Effector memory CD4-positive, alpha-beta T cell (primary cell): ENCODE measurements around the gene NAGK.
"Not testable (repeated sequence)": the region's sequence is repeated elsewhere in the genome, so short reads cannot be mapped to it uniquely, and the experiment has no call there.

Experiments used
- DNase-seq, 3 donors: peaks; one replicate each; pipeline ENCODE4 v3.0.0-alpha.2; 2020
- H3K27ac ChIP-seq: 2 replicates; pipeline ENCODE4 v1.7.0; 2013; ENCODE audit warnings: mild to moderate bottlenecking, low read length, moderate library complexity; ENCODE audit not compliant: insufficient read depth, poor library complexity, severe bottlenecking
- H3K27me3 ChIP-seq: replicated peaks from 2 replicates; pipeline ENCODE4 v1.7.0; 2013; ENCODE audit warnings: mild to moderate bottlenecking, low read length; ENCODE audit not compliant: insufficient read depth, control insufficient read depth, poor library complexity, severe bottlenecking
- H3K36me3 ChIP-seq: 2 replicates; pipeline ENCODE4 v1.7.0; 2013; ENCODE audit warnings: mild to moderate bottlenecking, low read length, moderate library complexity; ENCODE audit not compliant: control insufficient read depth, insufficient read depth
- H3K4me1 ChIP-seq: 2 replicates; pipeline ENCODE4 v1.7.0; 2013; ENCODE audit warnings: low read length, mild to moderate bottlenecking; ENCODE audit not compliant: control insufficient read depth, insufficient read depth, poor library complexity, severe bottlenecking
- H3K4me3 ChIP-seq: 2 replicates; pipeline ENCODE4 v1.7.0; 2013; ENCODE audit warnings: low read length, low read depth, mild to moderate bottlenecking; ENCODE audit not compliant: insufficient read depth, poor library complexity, severe bottlenecking
- H3K9me3 ChIP-seq: 2 replicates; pipeline ENCODE4 v1.7.0; 2013; ENCODE audit warnings: mild to moderate bottlenecking, low read length, moderate library complexity; ENCODE audit not compliant: control insufficient read depth

Gene NAGK

GRCh38 chr2:71103809-71104208, 35.4 kb downstream of the NAGK start:
- H3K27ac ChIP-seq: no peak overlapping the region
- no peak overlapping the region for H3K4me3 ChIP-seq
- peaks cover 4% of the 10 kb centered on the region for H3K27me3 ChIP-seq
- H3K4me1 ChIP-seq: no peaks in the 10 kb centered on the region
- no peaks in the 10 kb centered on the region for H3K9me3 ChIP-seq
- no peaks in the 10 kb centered on the region for H3K36me3 ChIP-seq
- DNase-seq: no peak

DNA sequence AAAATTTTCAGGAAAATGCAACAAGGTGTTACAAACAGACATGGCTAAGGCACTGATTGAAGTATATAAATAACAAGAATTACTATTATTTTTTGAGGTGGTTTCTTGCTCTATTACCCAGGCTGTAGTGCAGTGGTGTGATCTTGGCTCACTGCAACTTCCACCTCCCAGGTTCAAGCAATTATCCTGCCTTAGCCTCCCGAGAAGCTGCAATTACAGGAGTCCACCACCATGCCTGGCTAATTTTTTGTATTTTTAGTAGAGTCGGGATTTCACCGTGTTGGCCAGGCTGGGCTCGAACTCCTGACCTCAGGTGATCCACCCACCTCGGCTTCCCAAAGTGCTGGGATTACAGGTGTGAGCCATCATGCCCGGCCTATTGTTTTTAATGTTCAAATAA, 38.0 kb downstream of the NAGK start:
- H3K27me3 ChIP-seq, H3K36me3 ChIP-seq, DNase-seq, H3K27ac ChIP-seq, H3K4me3 ChIP-seq, H3K4me1 ChIP-seq, H3K9me3 ChIP-seq: not testable (repeated sequence)

DNA sequence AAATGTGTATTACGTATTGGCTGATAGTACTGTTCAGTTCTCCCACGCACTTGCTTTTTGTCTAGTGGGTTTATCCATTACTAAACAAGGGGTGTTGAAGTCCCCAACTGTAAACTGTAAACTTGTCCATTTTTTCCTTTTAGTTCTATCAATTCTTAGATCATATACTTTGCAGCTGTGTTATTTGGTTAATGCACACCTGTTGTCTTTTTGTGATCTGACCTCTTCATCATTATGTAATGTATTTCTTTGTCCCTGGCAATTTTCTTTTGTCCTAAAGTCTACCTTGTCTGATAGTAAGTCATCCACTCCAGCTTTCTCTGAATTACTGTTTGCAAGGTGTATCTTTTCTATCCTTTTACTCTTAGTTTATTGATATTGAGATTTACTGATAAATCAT, 39.6 kb downstream of the NAGK start:
- no peak overlapping the region for H3K27ac ChIP-seq
- no peaks in the 10 kb centered on the region for H3K4me1 ChIP-seq
- DNase-seq: no peak
- no peaks in the 10 kb centered on the region for H3K9me3 ChIP-seq
- H3K27me3 ChIP-seq: no peaks in the 10 kb centered on the region
- no peak overlapping the region for H3K4me3 ChIP-seq
- H3K36me3 ChIP-seq: no peaks in the 10 kb centered on the region

DNA sequence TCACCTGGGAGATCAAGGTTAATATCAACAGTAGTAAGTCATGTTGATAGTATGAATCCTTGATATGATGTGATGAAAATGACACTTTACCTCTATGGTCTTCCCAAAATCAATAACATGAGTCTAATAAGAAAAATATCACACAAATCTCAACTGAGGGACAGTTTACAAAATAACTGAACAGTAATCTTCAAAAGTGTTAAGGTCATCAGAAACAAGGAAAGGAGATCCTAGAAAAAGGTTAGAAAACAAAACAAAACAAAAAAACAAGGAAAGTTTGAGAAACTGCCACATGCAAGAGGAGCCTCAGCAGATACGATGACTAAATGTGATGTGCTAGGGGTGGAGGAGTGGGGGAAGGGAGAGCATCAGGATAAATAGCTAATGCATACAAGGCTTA, 45.4 kb downstream of the NAGK start:
- Histone ChIP-seq H3K27me3 (no peaks in the 10 kb centered on the region), H3K27ac (no peak overlapping the region), H3K36me3 (peaks cover 9% of the 10 kb centered on the region), H3K4me3 (no peak overlapping the region), H3K9me3 (no peaks in the 10 kb centered on the region), H3K4me1 (no peaks in the 10 kb centered on the region)
- DNase-seq: no peak

DNA sequence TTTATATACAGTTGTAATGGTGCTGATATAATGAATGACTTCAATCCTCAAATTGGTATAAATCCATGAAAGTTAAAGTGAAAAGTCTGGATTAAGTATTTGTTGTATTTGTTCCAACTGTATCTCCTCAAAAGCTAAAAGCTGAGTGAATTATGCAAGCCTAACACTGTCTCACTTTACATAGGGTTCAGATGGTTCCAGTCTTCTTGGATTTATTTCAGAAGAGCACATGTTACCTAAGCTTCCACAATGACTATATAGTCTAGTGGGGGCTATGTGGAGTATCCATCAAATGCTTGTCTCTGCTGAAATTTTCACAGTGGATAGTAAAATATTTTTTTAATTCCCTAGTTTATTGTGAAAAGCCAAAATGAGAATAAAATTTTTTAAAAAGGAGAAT, 48.6 kb downstream of the NAGK start:
- Histone ChIP-seq H3K4me3 (no peak overlapping the region), H3K36me3 (peaks cover 14% of the 10 kb centered on the region)

DNA sequence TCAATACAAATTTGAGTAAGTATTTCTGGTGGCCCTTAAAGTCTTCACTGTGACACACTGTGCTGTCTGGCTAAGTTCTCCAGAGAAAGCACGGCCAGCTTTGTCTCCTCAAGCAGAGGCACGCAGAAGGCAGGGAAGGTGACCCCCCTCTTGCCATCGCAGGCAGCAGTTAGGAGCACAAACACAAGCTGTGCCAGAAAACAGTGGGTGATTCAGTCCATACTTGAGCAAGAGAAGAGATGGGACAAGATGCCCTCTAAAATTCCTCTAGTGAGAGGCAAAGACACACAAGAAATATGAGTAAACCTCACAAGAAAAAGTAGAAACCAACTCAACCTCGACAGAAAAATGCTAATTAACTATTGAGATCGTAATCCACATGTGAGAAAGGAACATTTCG, 51.7 kb downstream of the NAGK start:
- Histone ChIP-seq H3K27ac (no peak overlapping the region), H3K36me3 (peaks cover 14% of the 10 kb centered on the region), H3K27me3 (no peaks in the 10 kb centered on the region), H3K4me1 (no peaks in the 10 kb centered on the region), H3K4me3 (no peak overlapping the region), H3K9me3 (no peaks in the 10 kb centered on the region)
- no peak for DNase-seq

More for the DNA sequence above, 48.6 kb downstream of the NAGK start:
- no peaks in the 10 kb centered on the region for H3K9me3 ChIP-seq
- no peaks in the 10 kb centered on the region for H3K4me1 ChIP-seq
- no peak for DNase-seq
- no peaks in the 10 kb centered on the region for H3K27me3 ChIP-seq
- H3K27ac ChIP-seq: no peak overlapping the region

DNA sequence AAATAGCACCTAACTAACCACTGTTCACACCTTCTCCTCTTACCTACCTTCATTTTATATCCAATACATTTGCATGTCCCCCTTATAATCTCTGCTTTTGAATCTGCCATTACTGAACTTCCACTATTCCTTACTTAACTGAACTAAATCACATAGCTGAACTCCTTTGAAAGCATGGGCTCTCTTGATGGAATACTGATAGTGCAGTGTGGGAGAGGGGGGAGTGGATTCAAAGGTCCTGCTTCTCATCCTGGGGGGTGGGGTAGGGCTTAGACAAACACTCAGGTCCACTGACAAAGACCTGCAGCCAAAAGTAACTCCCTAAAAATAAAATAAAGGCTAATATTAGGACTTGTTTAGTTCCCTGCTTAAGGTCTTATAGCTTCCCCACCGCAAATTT, 53.0 kb downstream of the NAGK start:
- Histone ChIP-seq H3K9me3 (no peaks in the 10 kb centered on the region), H3K4me3 (no peak overlapping the region), H3K27me3 (no peaks in the 10 kb centered on the region), H3K4me1 (no peaks in the 10 kb centered on the region), H3K27ac (no peak overlapping the region), H3K36me3 (peaks cover 14% of the 10 kb centered on the region)
- DNase-seq: no peak

DNA sequence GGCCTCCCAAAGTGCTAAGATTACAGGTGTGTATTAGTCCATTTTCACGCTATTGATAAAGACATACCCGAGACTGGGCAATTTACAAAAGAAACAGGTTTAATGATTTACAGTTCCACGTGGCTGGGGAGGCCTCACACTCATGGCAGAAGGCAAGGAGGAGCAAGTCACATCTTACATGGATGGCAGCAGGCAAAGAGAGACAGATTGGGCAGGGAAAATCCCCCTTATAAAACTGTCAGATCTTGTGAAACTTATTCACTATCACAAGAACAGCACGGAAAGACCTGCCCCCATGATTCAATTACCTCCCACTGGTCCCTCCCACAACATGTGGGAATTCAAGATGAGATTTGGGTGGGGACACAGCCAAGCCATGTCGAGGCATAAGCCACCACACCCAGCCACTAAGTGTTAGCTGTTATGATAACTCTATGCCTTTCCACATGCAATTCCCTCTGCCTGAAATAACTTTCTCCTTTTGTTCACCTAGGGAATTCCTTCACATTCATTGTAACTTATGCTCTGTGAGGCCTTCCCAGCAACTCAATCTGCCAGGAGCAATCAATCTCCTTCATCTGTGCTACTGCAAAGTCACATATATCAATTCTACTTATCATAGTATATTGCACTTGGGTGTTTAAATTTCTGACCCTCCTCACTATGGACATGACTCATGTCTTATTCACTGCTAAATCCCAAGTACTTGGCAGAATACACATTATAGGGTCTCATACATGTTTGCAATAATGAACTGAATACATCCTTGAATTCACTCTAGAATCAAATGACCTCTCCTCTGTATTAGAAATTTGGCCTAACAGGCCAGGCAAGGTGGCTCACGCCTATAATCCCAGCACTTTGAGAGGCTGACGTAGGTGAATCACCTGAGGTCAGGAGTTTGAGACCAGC, 54.2 kb downstream of the NAGK start:
- Histone ChIP-seq H3K4me3 (no peak overlapping the region), H3K36me3 (peaks cover 8% of the 10 kb centered on the region), H3K9me3 (no peaks in the 10 kb centered on the region), H3K27me3 (no peaks in the 10 kb centered on the region), H3K4me1 (no peaks in the 10 kb centered on the region), H3K27ac (no peak overlapping the region)
- no peak for DNase-seq

DNA sequence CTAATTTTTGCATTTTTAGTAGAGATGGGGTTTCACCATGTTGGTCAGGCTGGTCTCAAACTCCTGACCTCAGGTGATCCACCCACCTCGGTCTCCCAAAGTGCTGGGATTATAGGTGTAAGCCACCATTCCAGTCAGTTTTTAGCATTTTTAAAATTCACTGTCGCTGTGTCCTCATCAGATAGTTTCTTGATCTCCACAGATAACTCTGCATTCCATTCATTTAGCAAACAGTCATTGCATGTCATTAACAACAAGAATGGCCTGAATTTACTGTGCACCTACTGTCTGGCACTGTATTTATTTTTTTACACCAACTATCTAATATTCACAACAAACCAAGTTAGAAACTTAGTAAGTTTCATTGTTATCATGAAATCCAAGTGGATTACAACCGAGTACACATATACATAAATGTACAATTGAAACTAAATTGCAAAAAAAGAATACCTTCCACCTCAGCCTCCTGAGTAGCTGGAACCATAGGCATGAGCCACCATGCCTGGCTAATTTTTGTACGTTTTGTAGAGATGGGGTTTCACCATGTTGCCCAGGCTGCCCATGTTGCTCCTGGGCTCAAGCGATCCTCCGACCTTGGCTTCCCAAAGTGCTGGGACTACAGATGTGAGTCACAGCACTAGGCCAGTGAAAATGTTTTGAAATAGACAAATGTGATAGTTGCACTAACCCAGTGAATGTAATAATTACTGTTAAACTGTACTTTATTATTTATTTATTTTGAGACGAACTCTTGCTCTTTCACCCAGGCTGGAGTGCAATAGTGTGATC, 57.3 kb downstream of the NAGK start:
- Histone ChIP-seq H3K27me3 (no peaks in the 10 kb centered on the region), H3K27ac (no peak overlapping the region), H3K36me3 (no peaks in the 10 kb centered on the region), H3K4me1 (peaks cover 9% of the 10 kb centered on the region), H3K9me3 (no peaks in the 10 kb centered on the region), H3K4me3 (no peak overlapping the region)
- DNase-seq: no peak

DNA sequence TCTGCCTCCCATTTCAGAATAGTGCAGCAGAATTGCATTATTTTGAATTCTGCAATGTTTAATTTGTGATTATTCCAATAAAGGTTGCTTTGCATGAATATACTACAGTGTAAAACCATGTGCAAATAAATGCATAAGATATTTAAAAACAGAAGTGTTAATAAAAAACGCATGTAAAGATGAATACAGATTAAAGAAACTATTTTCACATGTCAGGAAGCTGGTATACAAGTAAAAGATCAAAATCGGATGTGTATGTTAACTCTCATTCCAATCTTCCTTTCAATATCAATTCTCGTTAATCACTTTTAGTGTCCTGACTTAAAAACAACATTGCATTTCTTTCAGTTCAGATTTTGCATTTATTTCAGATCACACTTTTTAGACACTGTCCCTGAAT, 58.5 kb downstream of the NAGK start:
- no peaks in the 10 kb centered on the region for H3K9me3 ChIP-seq
- no peaks in the 10 kb centered on the region for H3K36me3 ChIP-seq
- H3K4me1 ChIP-seq: peaks cover 18% of the 10 kb centered on the region
- no peak overlapping the region for H3K4me3 ChIP-seq
- no peaks in the 10 kb centered on the region for H3K27me3 ChIP-seq
- H3K27ac ChIP-seq: no peak overlapping the region
- no peak for DNase-seq
